HG03565 (cell line): ENCODE data around the gene GUCY2D.
"Not testable (repeated sequence)": the region's sequence is repeated elsewhere in the genome, so short reads cannot be mapped to it uniquely, and the experiment has no call there.

ENCODE experiments used
- ATAC-seq: cut with Tn5 transposase; IDR thresholded peaks from one replicate; pipeline ENCODE4 v1.9.1; 2021; ENCODE audit warnings: mild to moderate bottlenecking, moderate library complexity; ENCODE audit not compliant: unreplicated experiment

GUCY2D gene

DNA sequence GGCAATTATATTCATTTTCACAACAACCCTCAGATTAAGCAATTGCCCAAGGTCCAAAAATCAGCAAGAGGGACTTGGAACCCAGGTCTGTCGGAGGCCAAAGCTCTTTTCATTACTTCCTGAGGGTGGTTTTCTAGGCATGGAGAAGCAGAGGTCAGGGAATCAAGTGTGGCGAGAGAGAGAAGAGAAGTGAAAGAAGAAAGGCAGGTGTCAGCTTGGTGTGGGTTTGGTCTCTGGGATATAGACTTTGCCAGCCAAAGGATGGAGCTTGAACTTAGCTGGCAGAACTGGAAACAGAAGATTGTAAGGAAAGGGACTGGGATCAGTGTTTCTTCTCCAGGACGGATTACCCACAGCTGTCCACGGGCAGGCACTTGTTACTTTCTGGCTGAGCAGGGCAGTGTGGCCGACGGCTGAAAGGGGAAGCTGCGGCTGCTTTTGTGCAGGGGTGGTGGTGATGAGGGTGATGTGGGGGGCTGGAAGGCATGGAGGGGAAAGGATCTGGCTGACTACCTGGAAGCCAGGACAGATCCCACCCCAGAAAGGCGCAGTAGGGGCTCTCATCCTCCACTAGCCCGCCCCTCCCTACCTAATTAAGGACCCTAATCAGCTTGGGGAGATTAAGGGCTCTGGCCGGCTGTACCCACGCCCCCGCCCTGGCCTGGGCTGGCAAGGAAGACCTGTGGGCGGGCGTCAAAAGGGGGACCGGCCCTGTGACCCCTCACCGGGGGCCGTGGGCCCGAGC is at the start of gene GUCY2D:
Gene GUCY2D, plus strand, starts transcription at position 640 of the 745 bp plus-strand sequence. CDS start 433 bp downstream, outside the sequence.
- no peak for ATAC-seq

DNA sequence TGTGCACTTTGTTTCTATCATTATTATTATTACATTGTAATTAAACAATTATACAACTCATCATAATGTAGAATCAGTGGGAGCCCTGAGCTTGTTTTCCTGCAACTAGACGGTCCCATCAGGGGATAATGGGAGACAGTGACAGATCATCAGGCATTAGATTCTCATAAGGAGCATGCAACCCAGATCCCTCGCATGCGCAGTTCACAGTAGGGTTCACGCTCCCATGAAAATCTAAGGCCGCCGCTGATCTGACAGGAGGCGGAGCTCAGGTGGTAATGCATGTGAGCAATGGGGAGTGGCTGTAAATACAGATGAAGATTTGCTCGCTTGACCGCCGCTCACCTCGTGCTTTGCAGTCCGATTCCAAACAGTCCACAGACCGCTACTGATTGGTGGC is 49.1 kb upstream of the GUCY2D start:
- not testable (repeated sequence) for ATAC-seq

DNA sequence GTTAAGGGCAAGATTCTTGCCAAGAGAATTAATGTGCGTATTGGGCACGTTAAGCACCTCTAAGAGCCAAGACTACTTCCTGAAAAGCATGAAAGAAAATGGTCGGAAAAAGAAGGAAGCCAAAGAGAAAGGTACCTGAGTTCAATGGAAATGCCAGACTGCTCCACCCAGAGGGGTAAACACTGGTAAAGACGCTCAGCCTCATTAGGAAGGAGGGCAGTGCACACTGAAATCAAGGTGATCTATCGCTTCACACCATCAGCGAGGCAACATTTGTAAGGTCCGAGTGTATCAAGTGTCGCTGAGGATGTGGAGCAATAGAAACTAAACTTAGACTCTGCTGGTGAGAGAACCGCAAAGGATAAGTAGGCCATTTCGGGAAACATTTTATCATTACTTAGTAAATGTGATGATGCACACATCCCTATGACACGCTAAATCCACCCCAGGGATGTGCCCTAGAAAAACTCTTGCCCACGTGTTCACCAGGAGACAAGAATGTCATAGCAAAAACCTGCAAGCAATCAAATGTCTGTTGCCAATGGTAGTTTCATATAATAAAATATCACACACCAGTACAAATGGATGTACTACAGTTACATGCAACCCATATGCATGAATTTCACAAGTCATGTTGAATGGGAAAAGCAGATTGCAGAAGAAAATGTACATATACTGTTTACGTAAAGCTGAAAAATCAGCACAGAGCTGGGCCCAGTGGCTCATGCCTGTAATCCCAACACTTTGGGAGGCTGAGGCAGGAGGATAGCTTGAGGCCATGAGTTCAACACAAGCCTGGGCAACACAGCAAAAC is 46.8 kb upstream of the GUCY2D start:
- ATAC-seq, result no peak

DNA sequence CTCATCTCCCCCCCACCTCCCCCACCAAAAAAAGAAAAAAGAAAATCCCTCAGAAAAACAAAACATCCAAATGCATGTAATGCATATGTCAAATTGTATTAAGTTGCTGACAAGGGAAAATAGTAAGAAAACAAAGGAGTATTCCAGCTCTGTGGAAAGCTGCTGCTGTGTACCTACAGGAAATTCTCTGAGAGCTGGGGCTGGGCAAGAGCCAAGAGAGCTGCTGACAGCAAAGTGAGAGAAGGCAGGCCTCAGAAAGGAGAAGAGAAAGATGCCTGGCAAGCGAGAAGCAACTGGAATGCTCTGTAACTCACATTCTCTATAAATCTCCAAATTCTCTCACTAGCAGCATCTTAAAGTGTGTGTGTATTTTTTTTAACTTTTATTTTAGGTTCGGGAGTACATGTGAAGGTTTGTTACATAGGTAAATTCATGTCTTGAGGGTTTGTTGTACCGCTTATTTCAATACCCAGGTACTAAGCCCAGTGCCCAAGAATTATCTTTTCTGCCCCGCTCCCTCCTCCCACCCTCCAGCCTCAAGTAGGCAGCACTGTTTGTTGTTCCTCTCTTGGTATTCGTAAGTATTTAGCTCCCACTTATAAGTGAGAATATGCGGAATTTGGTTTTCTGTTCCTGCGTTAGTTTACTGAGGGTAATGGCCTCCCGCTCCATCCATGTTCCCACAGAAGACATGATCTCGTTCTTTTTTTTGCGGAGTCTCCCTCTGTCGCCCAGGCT is 46.0 kb upstream of the GUCY2D start:
- ATAC-seq, result no peak

DNA sequence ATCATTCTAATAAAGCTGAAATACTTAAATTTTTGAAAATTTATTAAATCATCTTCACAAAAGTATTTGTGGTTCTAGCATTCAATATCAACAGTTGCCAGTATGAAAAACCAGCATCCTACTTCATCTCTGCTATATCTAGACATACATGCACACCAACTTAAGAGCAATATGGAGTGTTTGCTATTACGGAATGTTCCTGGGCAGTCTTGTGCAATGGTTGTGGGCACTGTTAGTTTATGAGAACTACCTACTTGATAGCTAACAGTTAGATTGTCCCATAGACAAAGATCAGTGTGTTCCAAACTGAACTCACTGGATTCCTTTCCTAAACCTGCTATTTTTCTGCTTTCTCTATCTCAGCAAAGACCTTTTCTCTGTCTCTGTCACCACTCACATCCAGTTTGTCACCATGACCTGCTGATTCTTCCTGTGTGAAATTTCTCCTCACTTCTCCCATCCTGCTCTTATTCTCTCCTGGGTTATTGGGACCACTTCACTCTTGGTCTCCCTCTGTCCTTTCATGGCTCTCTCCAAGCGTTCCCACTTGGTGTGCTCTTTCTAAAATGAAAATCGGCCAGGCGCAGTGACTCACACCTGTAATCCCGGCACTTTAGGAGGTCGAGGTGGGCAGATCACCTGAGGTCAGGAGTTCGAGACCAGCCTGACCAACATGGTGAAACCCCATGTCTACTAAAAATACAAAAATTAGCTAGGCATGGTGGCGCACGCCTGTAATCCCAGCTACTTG is 42.7 kb upstream of the GUCY2D start:
- no peak for ATAC-seq

DNA sequence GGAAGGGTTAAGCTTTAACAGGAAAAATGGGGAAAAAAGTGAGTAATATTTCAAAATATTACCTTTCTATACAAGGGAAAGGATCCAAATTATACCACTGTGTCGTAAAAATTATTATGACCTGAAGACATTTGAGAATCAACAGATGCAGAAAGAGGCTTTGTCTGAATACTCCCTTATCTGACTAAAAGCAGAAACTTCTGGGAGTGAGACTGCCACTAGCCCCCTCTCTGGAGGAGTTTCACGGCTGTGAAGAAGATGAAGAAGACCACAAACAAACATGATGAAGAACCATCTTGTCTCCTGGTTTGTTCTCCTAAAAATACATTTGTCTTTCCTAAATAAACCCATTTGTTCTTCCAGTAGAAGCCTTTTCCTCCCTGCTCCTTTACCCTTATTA is 41.0 kb upstream of the GUCY2D start:
- no peak for ATAC-seq

DNA sequence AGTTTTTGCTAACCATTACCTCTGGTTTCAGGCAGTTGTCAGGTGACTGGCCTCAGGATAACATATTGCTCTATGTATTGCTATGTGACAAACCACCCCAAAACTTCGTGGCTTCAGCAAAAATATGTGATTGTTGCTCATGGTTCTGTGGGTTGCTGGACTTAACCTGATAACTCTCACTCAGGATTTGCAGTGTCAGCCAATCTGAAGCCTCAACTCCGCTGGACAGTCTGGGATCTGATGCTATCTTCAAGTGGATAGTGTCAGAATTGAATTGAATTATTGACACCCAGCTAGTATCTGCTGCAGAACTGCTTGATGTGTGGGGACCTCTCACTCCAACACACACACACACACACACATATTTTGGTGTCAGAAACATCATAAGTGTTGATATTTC is 34.7 kb upstream of the GUCY2D start:
- no peak for ATAC-seq

DNA sequence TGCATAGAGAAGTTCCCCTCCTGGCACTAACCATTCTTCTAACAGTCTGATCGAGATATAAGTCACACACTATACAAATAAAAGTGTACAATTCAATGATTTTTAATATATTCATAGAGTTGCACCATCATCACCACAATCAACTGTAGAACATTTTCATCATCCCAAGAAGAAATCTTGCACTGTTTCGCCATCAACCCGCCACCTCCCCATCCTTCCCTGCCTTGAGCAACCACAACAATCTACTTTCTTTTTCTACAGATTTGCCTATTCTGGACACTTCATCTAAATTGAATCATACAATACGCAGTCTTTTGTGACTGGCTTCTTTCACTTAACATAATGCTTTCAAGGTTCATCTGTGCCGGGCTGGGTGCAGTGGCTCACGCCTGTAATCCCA is 33.0 kb upstream of the GUCY2D start:
- ATAC-seq, result no peak

DNA sequence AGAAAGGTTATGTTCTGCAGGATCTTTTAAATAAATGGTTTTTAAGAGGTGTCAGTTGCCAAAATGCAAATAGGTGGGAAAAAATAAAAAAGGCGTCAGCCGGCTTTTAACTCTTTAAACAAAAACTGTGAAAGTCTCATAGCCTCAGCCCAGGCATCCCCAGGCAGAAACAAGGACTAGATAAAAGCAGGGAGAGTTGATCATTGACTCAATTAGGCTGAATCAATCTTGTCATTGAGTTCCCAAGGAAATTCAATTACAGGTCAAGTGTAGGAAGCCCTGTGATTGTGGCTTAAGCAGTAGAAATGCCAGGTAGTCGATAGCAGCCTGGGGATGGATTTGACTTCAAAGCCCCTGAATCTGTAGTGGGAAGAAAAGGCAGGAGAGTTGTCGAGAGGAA is 30.8 kb upstream of the GUCY2D start:
- ATAC-seq, result no peak

DNA sequence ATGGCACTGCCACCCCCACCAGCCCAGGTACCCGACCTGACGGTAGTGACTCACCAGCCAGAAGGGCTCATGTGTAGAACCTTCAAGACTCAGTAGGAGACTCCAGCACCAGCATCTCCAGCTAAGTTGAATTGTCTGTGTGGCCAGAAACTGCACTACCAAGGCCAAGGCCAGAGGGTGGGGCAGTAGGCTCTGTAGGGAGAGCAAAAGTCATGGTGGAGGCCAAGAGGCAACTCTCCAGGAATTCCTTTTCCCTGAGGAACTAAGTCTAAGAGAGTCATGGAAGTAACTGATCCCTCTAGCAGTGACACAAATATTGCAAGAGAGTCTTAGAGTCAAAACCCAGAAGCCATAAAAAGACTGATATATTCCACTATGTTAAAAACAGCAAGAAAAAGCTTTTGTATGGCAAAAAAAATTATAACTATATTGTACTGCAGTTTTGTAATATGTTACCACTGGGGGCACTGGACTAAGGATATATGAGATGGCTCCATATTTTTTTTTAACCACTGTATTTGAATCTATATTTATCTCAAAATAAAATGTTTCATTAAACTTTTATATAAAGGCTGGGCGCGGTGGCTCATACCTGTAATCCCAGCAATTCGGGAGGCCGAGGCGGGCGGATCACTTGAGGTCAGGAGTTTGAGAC is 30.2 kb upstream of the GUCY2D start:
- ATAC-seq, result no peak

DNA sequence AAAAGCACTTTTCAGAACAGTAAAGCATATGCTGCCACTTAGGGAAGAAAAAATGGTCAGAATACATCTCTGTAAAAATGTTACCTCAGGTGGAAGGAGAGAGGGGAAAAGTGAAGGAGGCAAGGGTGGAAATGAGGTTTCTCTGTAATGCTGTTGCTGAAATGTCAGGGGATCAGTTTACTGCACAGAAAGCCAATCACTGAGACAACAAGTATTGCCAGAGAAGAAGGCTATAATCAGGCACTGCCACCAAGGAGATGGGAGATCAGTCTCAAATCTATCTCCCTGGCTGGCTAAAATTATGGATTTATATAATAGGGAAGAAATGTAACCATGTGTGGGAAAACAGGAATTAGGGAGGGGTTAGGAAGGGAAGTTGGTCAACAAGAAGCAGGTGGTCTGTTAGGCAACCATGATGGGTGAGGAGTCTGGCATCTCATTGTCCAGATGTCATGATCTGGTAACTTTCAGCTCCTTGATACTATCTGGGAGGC is 27.7 kb upstream of the GUCY2D start:
- no peak for ATAC-seq

DNA sequence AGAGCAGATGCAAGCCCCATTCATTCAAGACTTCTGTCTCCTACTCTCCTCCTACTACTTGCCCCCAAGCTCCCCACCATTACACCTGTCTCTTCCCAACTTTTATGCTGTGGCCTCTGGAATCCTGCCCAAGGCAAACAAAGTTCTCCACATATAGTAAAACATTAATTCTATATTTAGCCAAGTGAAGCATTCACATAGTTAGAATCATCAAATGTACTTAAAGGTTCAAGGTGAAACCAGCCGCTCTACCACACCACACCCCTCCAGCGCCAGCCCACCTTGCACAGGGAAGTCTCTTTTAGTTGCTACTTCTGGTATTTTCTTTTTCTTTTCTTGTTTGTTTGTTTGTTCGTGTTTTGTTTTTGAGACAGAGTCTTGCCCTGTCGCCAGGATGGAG is 25.4 kb upstream of the GUCY2D start:
- no peak for ATAC-seq

DNA sequence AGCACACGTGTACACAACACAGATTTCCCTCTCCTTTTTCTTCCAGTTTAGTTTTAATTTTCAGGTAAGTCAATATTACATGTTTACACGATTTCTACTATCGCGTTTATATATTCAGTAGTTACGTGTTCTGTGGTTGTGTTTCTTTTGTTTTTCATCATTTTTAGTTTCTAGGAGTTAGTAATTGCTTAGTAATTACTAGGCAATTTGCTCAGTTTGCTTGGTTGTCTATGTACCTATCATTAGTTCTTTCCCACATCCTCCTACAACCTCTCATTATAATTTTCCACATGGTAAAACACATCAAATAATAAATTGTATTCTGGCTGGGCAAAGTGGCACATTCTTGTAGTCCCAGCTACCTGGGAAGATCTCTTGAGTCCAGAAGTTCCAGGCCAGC is 24.6 kb upstream of the GUCY2D start:
- no peak for ATAC-seq

DNA sequence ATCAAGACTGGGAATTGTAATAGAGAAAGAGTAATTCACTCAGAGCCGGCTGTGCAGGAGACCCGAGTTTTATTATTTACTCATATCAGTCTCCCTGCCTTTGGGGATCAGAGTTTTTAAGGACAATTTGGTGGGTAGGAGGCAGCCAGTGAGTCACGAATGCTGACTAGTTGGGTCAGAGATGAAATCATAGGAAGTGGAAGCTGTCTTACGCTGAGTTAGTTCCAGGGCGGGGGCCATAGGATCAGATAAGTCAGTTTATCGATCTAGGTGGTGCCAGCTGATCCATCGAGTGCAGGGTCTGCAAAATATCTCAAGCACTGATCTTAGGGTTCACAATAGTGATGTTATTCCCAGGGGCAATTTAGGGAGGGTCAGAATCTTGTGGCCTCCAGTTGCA is 20.2 kb upstream of the GUCY2D start:
- no peak for ATAC-seq

DNA sequence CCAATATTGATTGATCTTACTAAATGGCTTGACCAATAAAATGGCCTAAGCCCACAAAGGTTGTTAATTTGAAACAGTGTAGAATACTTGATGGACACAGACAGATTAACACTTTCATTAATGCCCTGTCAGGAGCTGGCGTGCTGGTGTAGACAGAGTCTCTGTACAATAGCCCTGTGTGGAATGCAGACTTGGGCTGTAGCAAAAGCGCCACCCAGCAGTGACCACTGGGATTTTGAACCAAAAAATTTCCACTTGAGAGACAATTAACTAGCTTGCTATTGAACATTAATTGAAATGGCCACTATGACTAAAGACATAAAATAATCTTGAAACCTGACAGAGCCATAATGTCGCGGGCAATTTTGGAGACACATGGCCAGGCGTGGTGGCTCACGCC is 19.7 kb upstream of the GUCY2D start:
- ATAC-seq, result no peak

DNA sequence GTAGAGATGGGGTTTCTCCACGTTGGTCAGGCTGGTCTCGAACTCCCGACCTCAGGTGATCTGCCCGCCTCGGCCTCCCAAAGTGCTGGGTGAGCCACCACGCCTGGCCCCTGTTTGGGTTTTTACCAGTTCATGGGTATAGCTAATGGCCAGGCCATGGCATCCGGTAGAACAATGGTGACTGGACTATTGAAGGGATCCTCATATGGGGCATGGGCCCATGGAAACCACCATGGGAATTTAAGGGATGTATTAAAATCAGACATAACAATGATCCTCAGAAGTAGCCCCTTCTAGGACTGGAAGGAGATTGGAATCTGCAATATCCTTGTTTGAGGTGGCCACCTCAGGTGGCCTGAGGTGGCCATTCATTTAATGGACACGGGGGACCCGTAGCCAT is 17.5 kb upstream of the GUCY2D start:
- ATAC-seq, result no peak

DNA sequence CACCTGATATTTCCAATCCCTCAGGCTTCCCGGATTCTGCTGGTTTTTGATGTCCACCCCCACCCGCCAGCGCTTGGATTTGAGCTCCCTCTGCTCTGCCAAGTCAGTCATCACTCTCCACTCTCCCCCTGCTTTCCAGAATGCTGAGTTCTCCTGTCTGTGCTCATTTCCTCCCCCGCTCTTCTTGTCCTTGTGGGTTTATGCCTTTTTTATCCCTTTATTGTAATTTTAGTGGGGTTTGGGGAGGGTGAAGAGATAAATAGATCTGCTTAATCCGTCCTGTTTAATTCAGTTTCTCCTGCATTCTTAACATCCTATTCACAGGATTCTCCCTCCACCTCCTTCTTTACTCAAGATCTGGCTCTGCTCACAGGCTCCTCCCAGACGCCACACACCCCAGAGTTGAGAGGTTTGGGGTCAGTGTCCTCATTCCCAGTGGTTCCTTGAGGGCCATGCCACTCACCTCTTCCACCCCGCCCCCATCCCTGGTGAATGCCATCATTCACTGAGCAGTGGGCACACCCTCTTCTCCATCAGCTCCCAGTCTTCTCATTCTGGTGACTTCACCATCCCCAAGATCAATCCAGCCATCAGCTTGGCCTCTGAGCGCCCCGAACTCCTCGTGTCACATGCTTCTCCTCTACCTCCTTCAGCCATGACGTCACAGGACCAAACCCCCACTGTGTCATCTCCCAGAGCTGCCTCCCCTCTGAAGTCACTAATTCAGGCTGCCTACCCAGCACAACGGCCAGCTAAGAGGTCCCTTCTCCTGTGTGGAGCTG is 15.1 kb upstream of the GUCY2D start:
- no peak for ATAC-seq

DNA sequence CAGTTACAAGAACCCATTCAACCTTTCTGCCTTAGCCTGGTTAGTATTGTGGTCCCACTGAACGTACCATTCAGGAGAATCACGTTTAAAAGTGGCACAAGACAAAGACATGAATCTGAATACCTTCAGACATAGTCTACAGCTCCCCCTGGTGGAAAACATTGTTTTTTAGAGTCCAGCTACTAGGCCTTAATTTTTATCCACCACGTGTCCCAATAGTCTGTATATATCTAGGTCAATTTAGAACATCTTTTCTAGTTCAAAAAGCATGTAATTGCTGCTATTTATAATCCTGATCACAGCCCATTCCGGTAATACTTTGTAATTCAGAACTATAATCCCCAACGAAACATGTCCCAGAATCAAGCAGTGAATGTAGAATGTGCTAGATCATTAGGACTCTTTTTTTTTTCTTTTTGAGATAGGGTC is 13.7 kb upstream of the GUCY2D start:
- ATAC-seq, result no peak
